CD14-positive monocyte (primary cell): ENCODE results near the gene CELSR1. TPM values are rescaled to one million over a fixed set of nuclear protein-coding genes. Genes with fewer than 3 reads are reported as not detected.

ENCODE experiments used
- DNase-seq, 3 donors: peaks; one replicate each; pipeline ENCODE4 v3.0.0-alpha.2; 2011 to 2022
- H2AFZ ChIP-seq: 2 replicates; pipeline ENCODE4 v1.6.0; 2012; ENCODE audit warnings: mild to moderate bottlenecking, low read depth, low read length, inconsistent platforms; ENCODE audit not compliant: insufficient read depth, poor library complexity, severe bottlenecking
- H3K27ac ChIP-seq, 2 donors: 1 replicate in 1 of 2; 2 replicates in 1 of 2; pipeline ENCODE4 v1.5.1; 2012 to 2013; ENCODE audit warnings: low read length in 2 of 2, control low read depth in 1 of 2, inconsistent platforms in 1 of 2, low read depth in 1 of 2, mild to moderate bottlenecking in 1 of 2
- H3K27me3 ChIP-seq, 2 donors: one replicate each; pipeline versions ENCODE4 v1.6.0 to v1.6.1; 2011 to 2013; ENCODE audit warnings: low read length in 2 of 2; ENCODE audit not compliant: control insufficient read depth in 2 of 2, insufficient read depth in 2 of 2
- H3K36me3 ChIP-seq, 2 donors: replicated peaks in 1 of 2; 1 replicate in 1 of 2; 2 replicates in 1 of 2; pipeline versions ENCODE4 v1.5.1 to v1.6.1; 2012 to 2013; ENCODE audit warnings: low read length in 2 of 2, control low read depth in 1 of 2, inconsistent platforms in 1 of 2, mild to moderate bottlenecking in 1 of 2; ENCODE audit not compliant: insufficient read depth in 2 of 2, control insufficient read depth in 1 of 2
- H3K4me1 ChIP-seq, 2 donors: 1 replicate in 1 of 2; 2 replicates in 1 of 2; pipeline versions ENCODE4 v1.5.1 to v1.6.1; 2012 to 2013; ENCODE audit warnings: low read length in 2 of 2, control low read depth in 1 of 2, inconsistent platforms in 1 of 2, mild to moderate bottlenecking in 1 of 2, moderate library complexity in 1 of 2; ENCODE audit not compliant: insufficient read depth in 2 of 2, control insufficient read depth in 1 of 2
- H3K4me2 ChIP-seq: replicated peaks from 2 replicates; pipeline ENCODE3; 2012; ENCODE audit warnings: low read length, moderate library complexity, mild to moderate bottlenecking; ENCODE audit not compliant: poor library complexity, severe bottlenecking; ENCODE audit errors: extremely low read depth
- H3K4me3 ChIP-seq, 3 experiments: fragments of 200-600 bp in 1 of 3; sonication (generic) in 1 of 3; replicated peaks in 1 of 3; 1 replicate in 2 of 3; 2 replicates in 1 of 3; pipeline ENCODE4 v1.5.1; 2011 to 2013; ENCODE audit warnings: low read length in 3 of 3, mild to moderate bottlenecking in 3 of 3, control low read depth in 2 of 3, low read depth in 2 of 3, inconsistent platforms in 1 of 3, moderate library complexity in 1 of 3
- H3K79me2 ChIP-seq: 2 replicates; pipeline ENCODE4 v1.6.0; 2012; ENCODE audit warnings: mild to moderate bottlenecking, control low read depth, inconsistent platforms, low read length, moderate library complexity; ENCODE audit not compliant: insufficient read depth
- H3K9ac ChIP-seq: 2 replicates; pipeline ENCODE4 v1.6.0; 2017; ENCODE audit warnings: low read length, mild to moderate bottlenecking; ENCODE audit not compliant: insufficient read depth, poor library complexity, severe bottlenecking
- H3K9me3 ChIP-seq, 2 donors: replicated peaks in 1 of 2; 1 replicate in 1 of 2; 2 replicates in 1 of 2; pipeline versions ENCODE4 v1.5.1 to v1.6.1; 2012 to 2013; ENCODE audit warnings: low read length in 2 of 2, control low read depth in 1 of 2; ENCODE audit not compliant: control insufficient read depth in 1 of 2, insufficient read depth in 1 of 2
- H4K20me1 ChIP-seq: 2 replicates; pipeline ENCODE4 v1.6.0; 2012; ENCODE audit warnings: mild to moderate bottlenecking, low read length, control low read depth, moderate library complexity; ENCODE audit not compliant: insufficient read depth
- H3K27ac Mint-ChIP-seq, 7 donors: one replicate each; pipeline ENCODE4 v1.8.0; 2020; ENCODE audit warnings: mild to moderate bottlenecking in 7 of 7, mixed read lengths in 7 of 7, moderate library complexity in 6 of 7, inconsistent platforms in 2 of 7
- H3K27me3 Mint-ChIP-seq, 3 donors: one replicate each; pipeline ENCODE4 v1.8.0; 2021 to 2022; ENCODE audit warnings: low read depth in 3 of 3, mild to moderate bottlenecking in 3 of 3, mixed read lengths in 3 of 3, moderate library complexity in 3 of 3, inconsistent platforms in 1 of 3
- H3K36me3 Mint-ChIP-seq, 2 donors: one replicate each; pipeline ENCODE4 v1.8.0; 2020; ENCODE audit warnings: mixed read lengths in 2 of 2, inconsistent platforms in 1 of 2, mild to moderate bottlenecking in 1 of 2
- H3K4me1 Mint-ChIP-seq: one replicate; pipeline ENCODE4 v1.8.0; 2020; ENCODE audit warnings: mild to moderate bottlenecking, mixed read lengths
- H3K4me3 Mint-ChIP-seq, 2 donors: one replicate each; pipeline ENCODE4 v1.8.0; 2020; ENCODE audit warnings: mild to moderate bottlenecking in 2 of 2, mixed read lengths in 2 of 2, moderate library complexity in 1 of 2
- H3K9me3 Mint-ChIP-seq, 7 donors: one replicate each; pipeline ENCODE4 v1.8.0; 2020 to 2022; ENCODE audit warnings: mixed read lengths in 7 of 7, mild to moderate bottlenecking in 6 of 7, moderate library complexity in 6 of 7, inconsistent platforms in 2 of 7
- WGBS: methylation state at CpG from one replicate; pipeline ENCODE4 v1.1.5; 2013; ENCODE audit warnings: missing lambda C conversion rate; ENCODE audit not compliant: insufficient coverage; 5-methylcytosine and 5-hydroxymethylcytosine counted together
- intact Hi-C, 2 donors: fragments of 100-400 bp; cut with micrococcal nuclease; formaldehyde crosslinking; loops; one replicate each; pipeline versions ENCODE4 v1.15.0 to v1.15.1; 2023
- polyA plus RNA-seq, 3 donors: library from polyadenylated mRNA; depleted of rRNA in 1 of 3; unstranded in 2 of 3; stranded (reverse) in 1 of 3; fragments of 300-500 nt in 2 of 3; fragments of >200 nt in 1 of 3; fragmentation: Illumina TruSeq in 2 of 3; gene quantifications; 1 replicate in 2 of 3; 2 replicates in 1 of 3; pipeline ENCODE4 v1.2.3, GENCODE V29; 2012 to 2021
- TF ChIP-seq, protein P1 (sequence below): fragments of 200-600 bp; IDR thresholded peaks from one replicate; pipeline ENCODE4 v1.8.0; 2022; ENCODE audit warnings: antibody characterized with exemption, mild to moderate bottlenecking

CELSR1 gene
- polyA plus RNA-seq, 3 donors: 0.16 TPM; not detected in 2

DNA sequence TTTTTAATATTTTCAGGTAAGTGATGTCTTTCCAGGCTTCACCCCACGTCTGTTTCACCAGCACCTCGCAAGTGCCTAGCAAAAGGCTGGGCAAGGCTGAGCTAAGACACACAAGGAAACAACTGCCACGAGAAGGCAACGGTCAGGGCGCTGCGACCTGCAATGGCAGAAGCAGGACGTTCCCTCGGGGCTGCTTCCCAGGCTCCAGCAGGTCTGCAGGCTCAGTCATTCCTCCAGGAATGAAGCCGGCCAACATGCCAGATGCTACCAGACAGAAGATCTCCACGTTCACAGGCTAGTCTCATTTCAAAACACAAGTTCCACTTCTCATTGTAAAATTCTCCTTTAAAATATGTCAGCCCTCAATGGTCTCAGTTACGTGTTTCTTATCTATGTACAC, 45.5 kb downstream of the CELSR1 start:
- Mint-ChIP-seq H3K4me3 (no peak overlapping the region), H3K36me3 (no peaks in the 10 kb centered on the region), H3K4me1 (no peaks in the 10 kb centered on the region), H3K27ac (no peak overlapping the region), H3K27me3 (peaks cover 3 to 13% (median 3%) of the 10 kb centered on the region in 3 donors), H3K9me3 (peaks cover 0 to 3% (median 2%) of the 10 kb centered on the region in 7 donors)
- no peak overlapping the region for H3K27ac ChIP-seq
- no peak overlapping the region for H3K4me2 ChIP-seq
- H3K4me1 ChIP-seq: no peaks in the 10 kb centered on the region
- H3K4me3 ChIP-seq: no peak overlapping the region
- intact Hi-C loops: loop anchor here in 1 of 2 donors (10.0 kb wide), 1 partner anchor 637 kb away; no protein-coding TSS in a partner anchor
- H4K20me1 ChIP-seq: no peaks in the 10 kb centered on the region
- TF ChIP-seq, protein P1, sequence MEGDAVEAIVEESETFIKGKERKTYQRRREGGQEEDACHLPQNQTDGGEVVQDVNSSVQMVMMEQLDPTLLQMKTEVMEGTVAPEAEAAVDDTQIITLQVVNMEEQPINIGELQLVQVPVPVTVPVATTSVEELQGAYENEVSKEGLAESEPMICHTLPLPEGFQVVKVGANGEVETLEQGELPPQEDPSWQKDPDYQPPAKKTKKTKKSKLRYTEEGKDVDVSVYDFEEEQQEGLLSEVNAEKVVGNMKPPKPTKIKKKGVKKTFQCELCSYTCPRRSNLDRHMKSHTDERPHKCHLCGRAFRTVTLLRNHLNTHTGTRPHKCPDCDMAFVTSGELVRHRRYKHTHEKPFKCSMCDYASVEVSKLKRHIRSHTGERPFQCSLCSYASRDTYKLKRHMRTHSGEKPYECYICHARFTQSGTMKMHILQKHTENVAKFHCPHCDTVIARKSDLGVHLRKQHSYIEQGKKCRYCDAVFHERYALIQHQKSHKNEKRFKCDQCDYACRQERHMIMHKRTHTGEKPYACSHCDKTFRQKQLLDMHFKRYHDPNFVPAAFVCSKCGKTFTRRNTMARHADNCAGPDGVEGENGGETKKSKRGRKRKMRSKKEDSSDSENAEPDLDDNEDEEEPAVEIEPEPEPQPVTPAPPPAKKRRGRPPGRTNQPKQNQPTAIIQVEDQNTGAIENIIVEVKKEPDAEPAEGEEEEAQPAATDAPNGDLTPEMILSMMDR: no peak
- H3K9ac ChIP-seq: no peak overlapping the region
- 91% methylated on average over 10 of the region's 11 CpGs for WGBS
- no peaks in the 10 kb centered on the region for H3K36me3 ChIP-seq
- no peaks in the 10 kb centered on the region for H3K9me3 ChIP-seq
- H3K79me2 ChIP-seq: no peaks in the 10 kb centered on the region
- no peaks in the 10 kb centered on the region for H3K27me3 ChIP-seq
- H2AFZ ChIP-seq: no peak overlapping the region
- DNase-seq: no peak

DNA sequence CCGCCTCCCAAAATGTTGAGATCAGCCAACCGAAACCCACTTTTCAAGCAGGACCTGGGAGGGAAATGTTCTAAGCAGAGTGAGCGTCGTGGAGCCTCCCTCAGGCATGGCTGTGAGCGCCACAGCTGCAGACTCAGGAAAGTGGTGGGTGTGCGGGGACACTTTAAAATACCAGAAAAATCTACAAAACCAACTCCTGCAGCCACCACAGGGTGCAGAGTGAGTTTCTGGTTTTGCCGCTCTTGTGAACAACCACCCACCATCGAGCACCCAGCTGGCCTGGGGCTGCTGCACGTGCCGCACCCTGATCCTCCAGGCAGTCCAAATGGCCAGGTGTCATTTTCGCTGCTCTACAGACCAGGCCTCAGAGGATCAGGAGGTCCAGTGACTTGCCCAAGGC, 46.9 kb downstream of the CELSR1 start:
- no peak overlapping the region for H3K4me2 ChIP-seq
- intact Hi-C loops: loop anchor here in 1 of 2 donors (10.0 kb wide), 1 partner anchor 636 kb away; no protein-coding TSS in a partner anchor
- H3K9ac ChIP-seq: no peak overlapping the region
- H3K4me1 ChIP-seq: no peaks in the 10 kb centered on the region
- no peaks in the 10 kb centered on the region for H3K36me3 ChIP-seq
- TF ChIP-seq, protein P1: no peak
- no peaks in the 10 kb centered on the region for H3K9me3 ChIP-seq
- peaks cover 0 to 3% (median 2%) of the 10 kb centered on the region in 7 donors for H3K9me3 Mint-ChIP-seq
- no peaks in the 10 kb centered on the region for H3K79me2 ChIP-seq
- no peaks in the 10 kb centered on the region for H3K4me1 Mint-ChIP-seq
- H3K27ac ChIP-seq: no peak overlapping the region
- no peak overlapping the region for H3K4me3 Mint-ChIP-seq
- H4K20me1 ChIP-seq: no peaks in the 10 kb centered on the region
- no peak overlapping the region for H3K27ac Mint-ChIP-seq
- H2AFZ ChIP-seq: no peak overlapping the region
- no peak overlapping the region for H3K4me3 ChIP-seq
- no peaks in the 10 kb centered on the region for H3K27me3 ChIP-seq
- no peak for DNase-seq
- no peaks in the 10 kb centered on the region for H3K36me3 Mint-ChIP-seq
- WGBS: 90% methylated on average over 9 of the region's 11 CpGs
- H3K27me3 Mint-ChIP-seq: peaks cover 3 to 16% (median 9%) of the 10 kb centered on the region in 3 donors
